Upper lobe of left lung (tissue), 6 donors: ENCODE data around the gene COL20A1. TPM values are rescaled to one million over a fixed set of nuclear protein-coding genes. Genes with fewer than 3 reads are reported as not detected.
"Not testable (repeated sequence)": the region's sequence is repeated elsewhere in the genome, so short reads cannot be mapped to it uniquely, and the experiment has no call there.

ENCODE experiments used
- ATAC-seq, 2 donors: fragments of 200-7000 bp; cut with Tn5 transposase; one replicate each; pipeline ENCODE4 v1.9.1; 2022; ENCODE audit warnings: mild to moderate bottlenecking in 2 of 2, moderate library complexity in 2 of 2; ENCODE audit not compliant: low FRiP score in 2 of 2
- DNase-seq, 2 donors: peaks; one replicate each; pipeline ENCODE4 v3.0.0-alpha.2; 2019 to 2020
- H3K27ac ChIP-seq, 4 donors: fragments of 200-600 bp; sonication (generic); one replicate each; pipeline ENCODE4 v1.5.1; 2016 to 2019
- H3K27me3 ChIP-seq, 4 donors: fragments of 200-600 bp; sonication (generic); one replicate each; pipeline ENCODE4 v1.5.1; 2017 to 2019
- H3K36me3 ChIP-seq, 4 donors: fragments of 200-600 bp; sonication (generic); one replicate each; pipeline ENCODE4 v1.5.1; 2016 to 2019
- H3K4me1 ChIP-seq, 4 donors: fragments of 200-600 bp; sonication (generic); one replicate each; pipeline ENCODE4 v1.5.1; 2018 to 2019
- H3K4me3 ChIP-seq, 4 donors: fragments of 200-600 bp; sonication (generic); one replicate each; pipeline ENCODE4 v1.5.1; 2017 to 2019; ENCODE audit warnings: mild to moderate bottlenecking in 2 of 4, moderate library complexity in 1 of 4
- H3K9me3 ChIP-seq, 4 donors: fragments of 200-600 bp; sonication (generic); one replicate each; pipeline ENCODE4 v1.5.1; 2018 to 2019
- CTCF ChIP-seq, 6 experiments: fragments of 450-650 bp in 4 of 6; fragments of 200-600 bp in 2 of 6; sonication (generic) in 2 of 6; IDR thresholded peaks; one replicate each; pipeline ENCODE4 v1.5.1; 2016 to 2019; ENCODE audit warnings: antibody characterized with exemption in 6 of 6
- EP300 ChIP-seq, 4 donors: sonication (generic); formaldehyde crosslinking; IDR thresholded peaks; one replicate each; pipeline ENCODE4 v1.5.1; 2017; ENCODE audit warnings: antibody characterized with exemption in 4 of 4, control low read depth in 2 of 4
- POLR2A ChIP-seq, 4 donors: fragments of 450-650 bp; IDR thresholded peaks; one replicate each; pipeline ENCODE4 v1.5.1; 2016 to 2017; ENCODE audit warnings: antibody characterized with exemption in 4 of 4, mild to moderate bottlenecking in 2 of 4
- POLR2AphosphoS5 ChIP-seq, 2 donors: sonication (generic); formaldehyde crosslinking; IDR thresholded peaks; one replicate each; pipeline ENCODE4 v1.5.1; 2017; ENCODE audit warnings: antibody characterized with exemption in 2 of 2
- WGBS, 2 donors: methylation state at CpG; one replicate each; pipeline ENCODE4 v1.1.5; 2017 to 2018; 5-methylcytosine and 5-hydroxymethylcytosine counted together
- total RNA-seq, 6 donors: library from RNA; depleted of rRNA in 4 of 6; stranded (reverse); fragments of >200 nt in 4 of 6; gene quantifications; one replicate each; pipeline versions ENCODE4 v1.1.0 to v1.2.1, GENCODE V29; 2016 to 2021
- donor health status: DM: no; HTN: no; CAD: no; lungs with moderate emphysema.
- donor health status: DM: no; HTN: yes; CAD: no; lungs with severe emphysema.

The COL20A1 gene
- total RNA-seq, 6 donors from 2014 or later, result 0.03 TPM; not detected in 5

- Histone ChIP-seq H3K36me3 (no peaks in the 10 kb centered on the region), H3K27me3 (peaks cover 0 to 17% (median 2%) of the 10 kb centered on the region in 4 donors), H3K9me3 (peaks cover 0 to 9% (median 1%) of the 10 kb centered on the region in 4 donors), H3K27ac (no peak overlapping the region), H3K4me1 (no peaks in the 10 kb centered on the region), H3K4me3 (no peak overlapping the region)
- TF ChIP-seq POLR2A (IDR thresholded peaks at IDR 0.05), result no peak
- no peak for TF ChIP-seq POLR2AphosphoS5 (IDR thresholded peaks at IDR 0.05)
- no peak for TF ChIP-seq EP300 (IDR thresholded peaks at IDR 0.05)
- TF ChIP-seq CTCF (IDR thresholded peaks at IDR 0.05), result no peak
- 88 to 94% methylated on average over 16 to 17 of the region's 17 CpGs for WGBS, 2 donors
- DNase-seq (peak in 1 of 2 donors; percentile 34), ATAC-seq (no peak)
Observed at GRCh38 chr20:63298731-63299312, 5.8 kb downstream of the COL20A1 start.

GRCh38 chr20:63301671-63302070 lies 8.7 kb downstream of the COL20A1 start:
- Histone ChIP-seq H3K27me3 (peaks cover 0 to 8% (median 2%) of the 10 kb centered on the region in 4 donors), H3K27ac (no peak overlapping the region), H3K36me3 (no peaks in the 10 kb centered on the region), H3K4me3 (no peak overlapping the region), H3K9me3 (peaks cover 0 to 9% (median 1%) of the 10 kb centered on the region in 4 donors), H3K4me1 (no peaks in the 10 kb centered on the region)
- ATAC-seq, result no peak
- WGBS, 2 donors, result 96 to 100% methylated on average over 1 of the region's 1 CpG
- TF ChIP-seq CTCF (IDR thresholded peaks at IDR 0.05) (no peak), POLR2A (IDR thresholded peaks at IDR 0.05) (no peak), EP300 (IDR thresholded peaks at IDR 0.05) (no peak), POLR2AphosphoS5 (IDR thresholded peaks at IDR 0.05) (no peak)
- no peak for DNase-seq

- DNase-seq, result no peak
- no peak overlapping the region for H3K4me3 ChIP-seq
- no peak for ATAC-seq
- H3K36me3 ChIP-seq, result no peaks in the 10 kb centered on the region
- peaks cover 0 to 9% (median 1%) of the 10 kb centered on the region in 4 donors for H3K9me3 ChIP-seq
- WGBS, 2 donors, result 61 to 71% methylated on average over 5 of the region's 5 CpGs
- no peaks in the 10 kb centered on the region for H3K4me1 ChIP-seq
- H3K27me3 ChIP-seq, result peaks cover 0 to 13% (median under 1%) of the 10 kb centered on the region in 4 donors
- no peak for TF ChIP-seq POLR2A (IDR thresholded peaks at IDR 0.05)
- no peak for TF ChIP-seq CTCF (IDR thresholded peaks at IDR 0.05)
- TF ChIP-seq EP300 (IDR thresholded peaks at IDR 0.05), result no peak
- no peak for TF ChIP-seq POLR2AphosphoS5 (IDR thresholded peaks at IDR 0.05)
- no peak overlapping the region for H3K27ac ChIP-seq
Observed at GRCh38 chr20:63303095-63303666, 10.2 kb downstream of the COL20A1 start.

- H3K27ac ChIP-seq, result no peak overlapping the region
- H3K4me1 ChIP-seq, result peaks cover 0 to 8% (median 0%) of the 10 kb centered on the region in 4 donors
- 41 to 60% methylated on average over 1 to 8 of the region's 8 CpGs for WGBS, 2 donors
- TF ChIP-seq EP300 (IDR thresholded peaks at IDR 0.05) (no peak), POLR2AphosphoS5 (IDR thresholded peaks at IDR 0.05) (no peak), POLR2A (IDR thresholded peaks at IDR 0.05) (no peak), CTCF (IDR thresholded peaks at IDR 0.05) (no peak)
- ATAC-seq (no peak), DNase-seq (peak in 1 of 2 donors; percentile 43)
- no peak overlapping the region for H3K4me3 ChIP-seq
- no peaks in the 10 kb centered on the region for H3K36me3 ChIP-seq
- peaks cover 0 to 9% (median 1%) of the 10 kb centered on the region in 4 donors for H3K9me3 ChIP-seq
- H3K27me3 ChIP-seq, result peaks cover 0 to 18% (median 3%) of the 10 kb centered on the region in 4 donors
Observed at GRCh38 chr20:63305393-63305792, 12.4 kb downstream of the COL20A1 start.

GRCh38 chr20:63305933-63306672 lies 13.1 kb downstream of the COL20A1 start:
- not testable (repeated sequence) for H3K36me3 ChIP-seq, ATAC-seq, H3K4me3 ChIP-seq, H3K9me3 ChIP-seq, H3K27ac ChIP-seq, H3K4me1 ChIP-seq
- 72 to 82% methylated on average over 4 to 19 of the region's 30 CpGs for WGBS, 2 donors
- peak in 1 of 2 donors; percentile 35 for DNase-seq
- H3K27me3 ChIP-seq, result peaks cover 0 to 18% (median 3%) of the 10 kb centered on the region in 4 donors
